HepG2 (cell line): ENCODE measurements around the gene NRL. TPM values are rescaled to one million over a fixed set of nuclear protein-coding genes. Genes with fewer than 3 reads are reported as not detected.

Source experiments
- ATAC-seq: fragments of 200-7000 bp; cut with Tn5 transposase; 3 replicates; pipeline ENCODE4 v1.9.1; 2020; ENCODE audit warnings: mild to moderate bottlenecking, moderate library complexity
- BruUV-seq: library from RNA; stranded (reverse); fragments of 400-500 nt; replicated peaks from 2 replicates; lab custom pipeline; 2021; lab: Mats Ljungman, UMichigan
- CTCF ChIA-PET: fragments of 300-600 bp; formaldehyde crosslinking; extraction: SDS; loops from one replicate; lab custom pipeline; 2021; ENCODE audit warnings: low total read pairs, inconsistent platforms, low intra/inter-chr PET ratio; lab: Yijun Ruan, JAX
- POLR2A ChIA-PET: fragments of 350-600 bp; sonication (Branson Sonifier 250); formaldehyde crosslinking; loops from one replicate; lab custom pipeline; 2020; ENCODE audit warnings: antibody characterized with exemption, inconsistent platforms; lab: Yijun Ruan, JAX
- DNase-seq: peaks from one replicate; pipeline ENCODE4 v3.0.0-alpha.2; 2015; ENCODE audit warnings: low spot score
- FAIRE-seq: peaks from 3 replicates; lab custom pipeline; 2011; peaks lifted over from hg19 to GRCh38; lab: Jason Lieb, UNC
- H2AFZ ChIP-seq: one replicate; pipeline ENCODE4 v1.6.1; 2011; ENCODE audit warnings: low read length, inconsistent platforms
- H3K27ac ChIP-seq: fragments of 300-600 bp; 3 replicates; pipeline ENCODE4 v1.8.0; 2011; ENCODE audit warnings: mixed run types, mild to moderate bottlenecking, mixed read lengths, low read length, inconsistent platforms; ENCODE audit not compliant: insufficient read depth; ENCODE audit errors: extremely low read length
- H3K27me3 ChIP-seq, 2 experiments: fragments of 200-600 bp in 1 of 2; 2 replicates in 1 of 2; 3 replicates in 1 of 2; pipeline versions ENCODE4 v1.6.0 to v1.8.0; 2011; ENCODE audit warnings: low read length in 2 of 2, mild to moderate bottlenecking in 2 of 2, moderate library complexity in 2 of 2, inconsistent platforms in 1 of 2; ENCODE audit not compliant: insufficient read depth in 2 of 2, control insufficient read depth in 1 of 2
- H3K36me3 ChIP-seq, 2 experiments: fragments of 200-600 bp in 1 of 2; replicated peaks in 1 of 2; 2 replicates in 1 of 2; 3 replicates in 1 of 2; pipeline versions ENCODE4 v1.5.1 to v1.8.0; 2011; ENCODE audit warnings: low read length in 2 of 2, inconsistent platforms in 1 of 2; ENCODE audit not compliant: insufficient read depth in 2 of 2, control insufficient read depth in 1 of 2
- H3K4me1 ChIP-seq: 2 replicates; pipeline ENCODE4 v1.5.1; 2012; ENCODE audit warnings: low read length, inconsistent platforms; ENCODE audit not compliant: insufficient read depth
- H3K4me2 ChIP-seq: 2 replicates; pipeline ENCODE4 v1.6.0; 2011; ENCODE audit warnings: low read depth, low read length, inconsistent platforms
- H3K4me3 ChIP-seq, 3 experiments: fragments of 200-600 bp in 1 of 3; sonication (generic), shearing (Covaris generic) in 1 of 3; replicated peaks in 1 of 3; 2 replicates each; pipeline ENCODE4 v1.5.1; 2011 to 2016; ENCODE audit warnings: low read length in 3 of 3, inconsistent platforms in 2 of 3, low read depth in 2 of 3, mild to moderate bottlenecking in 2 of 3, control low read depth in 1 of 3, mixed read lengths in 1 of 3; ENCODE audit not compliant: insufficient read depth in 1 of 3
- H3K79me2 ChIP-seq: one replicate; pipeline ENCODE4 v1.6.1; 2011; ENCODE audit warnings: low read length, inconsistent platforms; ENCODE audit not compliant: insufficient read depth
- H3K9ac ChIP-seq: 2 replicates; pipeline ENCODE4 v1.6.0; 2011; ENCODE audit warnings: mild to moderate bottlenecking, low read depth, low read length, inconsistent platforms; ENCODE audit not compliant: insufficient read depth
- H3K9me3 ChIP-seq: 2 replicates; pipeline ENCODE4 v1.5.1; 2012; ENCODE audit warnings: mild to moderate bottlenecking, low read length
- H4K20me1 ChIP-seq: 2 replicates; pipeline ENCODE4 v1.6.0; 2011; ENCODE audit warnings: inconsistent platforms, mild to moderate bottlenecking, low read length, moderate library complexity; ENCODE audit not compliant: insufficient read depth
- CBFB ChIP-seq: sonication (generic); formaldehyde crosslinking; IDR thresholded peaks from 2 replicates; pipeline ENCODE4 v1.4.0; 2020; ENCODE audit warnings: missing genetic modification reagents
- EHMT2 ChIP-seq: fragments of 200-600 bp; sonication (generic); IDR thresholded peaks from 2 replicates; pipeline ENCODE4 v1.7.0; 2017; ENCODE audit warnings: antibody characterized with exemption, low read depth, low read length, borderline replicate concordance
- GABPB1 ChIP-seq: IDR thresholded peaks from 2 replicates; pipeline ENCODE4 v1.6.1; 2016; ENCODE audit warnings: mild to moderate bottlenecking, missing genetic modification reagents, moderate library complexity, missing compliant biosample characterization
- HNRNPH1 ChIP-seq: fragments of 200-400 bp; formaldehyde crosslinking; optimal IDR thresholded peaks from 2 replicates; pipeline ENCODE3; 2017; ENCODE audit warnings: mild to moderate bottlenecking, low read depth, low read length
- MXI1 ChIP-seq: IDR thresholded peaks from 3 replicates; pipeline ENCODE4 v1.6.1; 2012; ENCODE audit warnings: low read depth, low read length, inconsistent platforms, borderline replicate concordance
- MYNN ChIP-seq: sonication (generic); formaldehyde crosslinking; IDR thresholded peaks from 2 replicates; pipeline ENCODE4 v1.4.0; 2020; ENCODE audit warnings: mild to moderate bottlenecking, low read depth, missing genetic modification reagents
- NONO ChIP-seq, 2 experiments: fragments of 450-650 bp in 1 of 2; sonication (generic) in 1 of 2; formaldehyde crosslinking in 1 of 2; IDR thresholded peaks in 1 of 2; conservative IDR thresholded peaks in 1 of 2; 2 replicates each; pipeline versions ENCODE4 v1.6.1 to v1.8.0; 2017 to 2022; ENCODE audit warnings: mild to moderate bottlenecking in 1 of 2, missing genetic modification reagents in 1 of 2, moderate library complexity in 1 of 2
- RCOR2 ChIP-seq: IDR thresholded peaks from 2 replicates; pipeline ENCODE4 v1.6.1; 2016; ENCODE audit warnings: missing biosample characterization, missing genetic modification reagents
- SRSF1 ChIP-seq: fragments of 200-400 bp; formaldehyde crosslinking; optimal IDR thresholded peaks from 2 replicates; pipeline ENCODE3; 2017; ENCODE audit warnings: mild to moderate bottlenecking, low read depth, low read length, moderate library complexity
- ZNF121 ChIP-seq: sonication (generic); formaldehyde crosslinking; IDR thresholded peaks from 2 replicates; pipeline ENCODE4 v1.5.0; 2020; ENCODE audit warnings: mild to moderate bottlenecking, missing genetic modification reagents
- ZNF251 ChIP-seq: sonication (generic); formaldehyde crosslinking; IDR thresholded peaks from 2 replicates; pipeline ENCODE4 v1.9.0; 2021; ENCODE audit warnings: mild to moderate bottlenecking, missing genetic modification reagents
- ZNF614 ChIP-seq: IDR thresholded peaks from 2 replicates; pipeline ENCODE4 v1.6.1; 2018; ENCODE audit warnings: missing biosample characterization, missing genetic modification reagents, inconsistent platforms, borderline replicate concordance
- ZNF839 ChIP-seq: sonication (generic); formaldehyde crosslinking; IDR thresholded peaks from 2 replicates; pipeline ENCODE4 v1.4.0; 2020; ENCODE audit warnings: missing genetic modification reagents, mild to moderate bottlenecking, borderline replicate concordance
- WGBS: methylation state at CpG from one replicate; pipeline ENCODE4 v1.1.6; 2017; ENCODE audit warnings: low lambda C conversion rate; 5-methylcytosine and 5-hydroxymethylcytosine counted together
- in situ Hi-C: cut with HindIII; loops from 2 replicates; pipeline ENCODE4 v1.10.0; 2017; ENCODE audit warnings: low pct_unique_long_range_greater_than_20kb; ENCODE audit not compliant: extremely low pct_ligation_motif_present
- intact Hi-C: fragments of 100-400 bp; cut with micrococcal nuclease; formaldehyde crosslinking; loops from one replicate; pipeline ENCODE4 v1.10.0; 2022; ENCODE audit not compliant: unreplicated experiment
- polyA plus RNA-seq, 8 experiments: library from polyadenylated mRNA; depleted of rRNA in 3 of 8; stranded (reverse) in 7 of 8; unstranded in 1 of 8; fragments of >200 nt; fragmentation: Illumina TruSeq in 4 of 8; extraction: Trizol in 4 of 8; gene quantifications; 2 replicates each; pipeline versions ENCODE4 v1.2.1 to v1.2.3, GENCODE V29; 2011 to 2016; ENCODE audit warnings: low read depth in 4 of 8, missing spikeins in 1 of 8, mixed read lengths in 1 of 8; ENCODE audit not compliant: insufficient read depth in 1 of 8
- total RNA-seq, 5 experiments: library from RNA; depleted of rRNA; stranded (reverse); fragments of >200 nt; fragmentation: Illumina TruSeq; extraction: Trizol; gene quantifications; 2 replicates each; pipeline ENCODE4 v1.2.3, GENCODE V29; 2016; ENCODE audit warnings: low read depth in 1 of 5
- TF ChIP-seq, protein P1 (sequence below): sonication (generic); formaldehyde crosslinking; IDR thresholded peaks from 2 replicates; pipeline ENCODE4 v1.5.0; 2020; ENCODE audit warnings: mild to moderate bottlenecking, missing genetic modification reagents
- TF ChIP-seq, protein P2 (sequence below): sonication (generic); formaldehyde crosslinking; IDR thresholded peaks from 2 replicates; pipeline ENCODE4 v1.5.0; 2020; ENCODE audit warnings: missing genetic modification reagents, mild to moderate bottlenecking, borderline replicate concordance
- TF ChIP-seq, protein P3 (sequence below), 2 experiments: sonication (generic) in 1 of 2; formaldehyde crosslinking in 1 of 2; IDR thresholded peaks; 2 replicates each; pipeline versions ENCODE4 v1.4.0 to v1.6.1; 2018 to 2020; ENCODE audit warnings: missing genetic modification reagents in 2 of 2, borderline replicate concordance in 1 of 2, low read depth in 1 of 2, mild to moderate bottlenecking in 1 of 2, missing biosample characterization in 1 of 2
- TF ChIP-seq, protein P4 (sequence below): sonication (generic); formaldehyde crosslinking; conservative IDR thresholded peaks from 2 replicates; pipeline ENCODE4 v1.5.0; 2020; ENCODE audit warnings: missing genetic modification reagents

Gene NRL
- total and polyA plus RNA-seq, 2 of the 13 experiments (the other 11 are each of a cell fraction or from before 2014, with no cell fraction given): 2.5 to 4.7 TPM

DNA sequence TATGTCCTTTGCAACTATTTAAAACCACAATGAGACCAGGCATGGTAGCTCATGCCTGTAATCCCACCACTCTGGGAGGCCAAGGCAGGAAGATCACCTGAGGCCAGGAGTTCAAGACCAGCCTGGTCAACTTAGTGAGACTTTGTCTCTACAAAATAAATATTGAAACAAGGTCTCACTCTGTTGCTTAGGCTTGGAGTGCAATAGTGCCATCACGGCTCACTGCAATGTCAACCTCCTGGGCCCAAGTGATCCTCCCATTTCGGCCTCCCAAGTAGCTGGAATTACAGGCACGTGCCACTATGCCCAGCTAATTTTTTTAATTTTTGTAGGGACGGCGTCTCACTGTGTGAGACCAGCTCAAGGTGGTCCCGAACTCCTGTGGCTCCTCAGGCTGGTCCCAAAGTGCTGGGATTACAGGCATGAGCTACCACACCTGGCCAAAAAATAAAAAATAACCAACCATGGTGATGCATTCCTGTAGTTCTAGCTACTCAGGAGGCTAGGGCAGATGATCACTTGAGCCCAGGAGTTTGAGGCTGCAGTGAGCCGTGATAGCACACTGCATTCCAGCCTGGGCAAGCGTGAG is 14.8 kb upstream of the NRL start:
- WGBS: 90% methylated on average over 8 of the region's 8 CpGs
- Histone ChIP-seq H4K20me1 (no peaks in the 10 kb centered on the region), H3K4me3 (no peak overlapping the region), H3K4me2 (no peak overlapping the region), H3K4me1 (peaks cover 40% of the 10 kb centered on the region), H2AFZ (no peak overlapping the region), H3K27me3 (no peaks in the 10 kb centered on the region), H3K9me3 (no peaks in the 10 kb centered on the region), H3K27ac (no peak overlapping the region), H3K9ac (no peak overlapping the region), H3K36me3 (no peaks in the 10 kb centered on the region), H3K79me2 (no peaks in the 10 kb centered on the region)
- ChIA-PET POLR2A (interaction anchor here (0.7 to 22.7 kb wide), 7 partner anchors 9 to 59 kb away, joined by 3 to 977 read pairs (median 4); partner anchors contain the start of genes DCAF11, EMC9, IPO4 and IRF9), CTCF (no interaction called here)
- no peak for FAIRE-seq
- no peak for ATAC-seq
- no peak for DNase-seq
- intact Hi-C loops: no loop called here
- in situ Hi-C loops: loop anchor here (25.0 kb wide), 1 partner anchor 817 kb away; the partner anchor contains the start of genes BCL2L2, PABPN1 and PPP1R3E
- BruUV-seq: no TSS peak
- TF ChIP-seq, protein P1, sequence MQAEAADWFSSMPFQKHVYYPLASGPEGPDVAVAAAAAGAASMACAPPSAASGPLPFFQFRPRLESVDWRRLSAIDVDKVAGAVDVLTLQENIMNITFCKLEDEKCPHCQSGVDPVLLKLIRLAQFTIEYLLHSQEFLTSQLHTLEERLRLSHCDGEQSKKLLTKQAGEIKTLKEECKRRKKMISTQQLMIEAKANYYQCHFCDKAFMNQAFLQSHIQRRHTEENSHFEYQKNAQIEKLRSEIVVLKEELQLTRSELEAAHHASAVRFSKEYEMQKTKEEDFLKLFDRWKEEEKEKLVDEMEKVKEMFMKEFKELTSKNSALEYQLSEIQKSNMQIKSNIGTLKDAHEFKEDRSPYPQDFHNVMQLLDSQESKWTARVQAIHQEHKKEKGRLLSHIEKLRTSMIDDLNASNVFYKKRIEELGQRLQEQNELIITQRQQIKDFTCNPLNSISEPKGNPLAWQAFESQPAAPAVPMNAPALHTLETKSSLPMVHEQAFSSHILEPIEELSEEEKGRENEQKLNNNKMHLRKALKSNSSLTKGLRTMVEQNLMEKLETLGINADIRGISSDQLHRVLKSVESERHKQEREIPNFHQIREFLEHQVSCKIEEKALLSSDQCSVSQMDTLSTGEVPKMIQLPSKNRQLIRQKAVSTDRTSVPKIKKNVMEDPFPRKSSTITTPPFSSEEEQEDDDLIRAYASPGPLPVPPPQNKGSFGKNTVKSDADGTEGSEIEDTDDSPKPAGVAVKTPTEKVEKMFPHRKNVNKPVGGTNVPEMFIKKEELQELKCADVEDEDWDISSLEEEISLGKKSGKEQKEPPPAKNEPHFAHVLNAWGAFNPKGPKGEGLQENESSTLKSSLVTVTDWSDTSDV (CRISPR knock-in tag): no peak
- TF ChIP-seq ZNF251 (CRISPR knock-in tag) (no peak), GABPB1 (CRISPR knock-in tag) (no peak), SRSF1 (no peak), RCOR2 (no peak), HNRNPH1 (no peak), EHMT2 (no peak), ZNF839 (CRISPR knock-in tag) (no peak), MXI1 (no peak), MYNN (CRISPR knock-in tag) (no peak), ZNF121 (CRISPR knock-in tag) (no peak), NONO (IDR thresholded peaks at IDR 0.05) (no peak), NONO (CRISPR knock-in tag; conservative IDR thresholded peaks at IDR 0.05) (no peak), CBFB (CRISPR knock-in tag) (no peak), ZNF614 (CRISPR knock-in tag) (no peak)
- TF ChIP-seq, protein P2, sequence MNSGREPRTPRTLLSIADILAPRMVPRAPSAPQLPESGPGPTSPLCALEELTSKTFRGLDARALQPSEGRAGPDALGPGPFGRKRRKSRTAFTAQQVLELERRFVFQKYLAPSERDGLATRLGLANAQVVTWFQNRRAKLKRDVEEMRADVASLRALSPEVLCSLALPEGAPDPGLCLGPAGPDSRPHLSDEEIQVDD: 0 out of 2 replicates have a peak, but pooled peaks have one; percentile 52
- TF ChIP-seq, protein P3, sequence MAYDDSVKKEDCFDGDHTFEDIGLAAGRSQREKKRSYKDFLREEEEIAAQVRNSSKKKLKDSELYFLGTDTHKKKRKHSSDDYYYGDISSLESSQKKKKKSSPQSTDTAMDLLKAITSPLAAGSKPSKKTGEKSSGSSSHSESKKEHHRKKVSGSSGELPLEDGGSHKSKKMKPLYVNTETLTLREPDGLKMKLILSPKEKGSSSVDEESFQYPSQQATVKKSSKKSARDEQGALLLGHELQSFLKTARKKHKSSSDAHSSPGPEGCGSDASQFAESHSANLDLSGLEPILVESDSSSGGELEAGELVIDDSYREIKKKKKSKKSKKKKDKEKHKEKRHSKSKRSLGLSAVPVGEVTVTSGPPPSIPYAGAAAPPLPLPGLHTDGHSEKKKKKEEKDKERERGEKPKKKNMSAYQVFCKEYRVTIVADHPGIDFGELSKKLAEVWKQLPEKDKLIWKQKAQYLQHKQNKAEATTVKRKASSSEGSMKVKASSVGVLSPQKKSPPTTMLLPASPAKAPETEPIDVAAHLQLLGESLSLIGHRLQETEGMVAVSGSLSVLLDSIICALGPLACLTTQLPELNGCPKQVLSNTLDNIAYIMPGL (CRISPR knock-in tag; IDR thresholded peaks at IDR 0.05; ENCODE audit: borderline replicate concordance in 1 of 2, low read depth in 1 of 2): no peak
- TF ChIP-seq, protein P4, sequence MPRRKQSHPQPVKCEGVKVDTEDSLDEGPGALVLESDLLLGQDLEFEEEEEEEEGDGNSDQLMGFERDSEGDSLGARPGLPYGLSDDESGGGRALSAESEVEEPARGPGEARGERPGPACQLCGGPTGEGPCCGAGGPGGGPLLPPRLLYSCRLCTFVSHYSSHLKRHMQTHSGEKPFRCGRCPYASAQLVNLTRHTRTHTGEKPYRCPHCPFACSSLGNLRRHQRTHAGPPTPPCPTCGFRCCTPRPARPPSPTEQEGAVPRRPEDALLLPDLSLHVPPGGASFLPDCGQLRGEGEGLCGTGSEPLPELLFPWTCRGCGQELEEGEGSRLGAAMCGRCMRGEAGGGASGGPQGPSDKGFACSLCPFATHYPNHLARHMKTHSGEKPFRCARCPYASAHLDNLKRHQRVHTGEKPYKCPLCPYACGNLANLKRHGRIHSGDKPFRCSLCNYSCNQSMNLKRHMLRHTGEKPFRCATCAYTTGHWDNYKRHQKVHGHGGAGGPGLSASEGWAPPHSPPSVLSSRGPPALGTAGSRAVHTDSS (CRISPR knock-in tag): no peak
